Tibial nerve (tissue), 4 donors: Measurements from ENCODE around the gene QDPR. TPM values are rescaled to one million over a fixed set of nuclear protein-coding genes. Genes with fewer than 3 reads are reported as not detected.
"Not testable (repeated sequence)": the region's sequence is repeated elsewhere in the genome, so short reads cannot be mapped to it uniquely, and the experiment has no call there.

Experiments used
- DNase-seq, 2 donors: peaks; one replicate each; pipeline ENCODE4 v3.0.0-alpha.2; 2019; ENCODE audit warnings: low spot score in 2 of 2
- H3K27ac ChIP-seq, 4 donors: fragments of 200-600 bp; sonication (generic) in 3 of 4; one replicate each; pipeline ENCODE4 v1.5.1; 2017 to 2019; ENCODE audit warnings: mild to moderate bottlenecking in 1 of 4
- H3K27me3 ChIP-seq, 2 donors: fragments of 200-600 bp; sonication (generic) in 1 of 2; one replicate each; pipeline versions ENCODE4 v1.5.1 to v1.6.0; 2017 to 2019
- H3K36me3 ChIP-seq, 3 donors: fragments of 200-600 bp; sonication (generic); one replicate each; pipeline ENCODE4 v1.5.1; 2018 to 2019
- H3K4me1 ChIP-seq, 4 donors: fragments of 200-600 bp; sonication (generic) in 3 of 4; one replicate each; pipeline ENCODE4 v1.5.1; 2017 to 2019
- H3K4me3 ChIP-seq, 4 donors: fragments of 200-600 bp; sonication (generic) in 3 of 4; one replicate each; pipeline ENCODE4 v1.5.1; 2017 to 2019; ENCODE audit warnings: mild to moderate bottlenecking in 1 of 4, moderate library complexity in 1 of 4
- H3K9me3 ChIP-seq, 4 donors: fragments of 200-600 bp; sonication (generic) in 3 of 4; one replicate each; pipeline ENCODE4 v1.5.1; 2017 to 2019
- EP300 ChIP-seq, 2 donors: sonication (generic); formaldehyde crosslinking; IDR thresholded peaks; one replicate each; pipeline ENCODE4 v1.6.1; 2017; ENCODE audit warnings: antibody characterized with exemption in 2 of 2, mild to moderate bottlenecking in 1 of 2
- POLR2A ChIP-seq, 2 donors: fragments of 450-650 bp; IDR thresholded peaks; one replicate each; pipeline ENCODE4 v1.6.1; 2017; ENCODE audit warnings: antibody characterized with exemption in 2 of 2, mild to moderate bottlenecking in 2 of 2, moderate library complexity in 2 of 2
- WGBS, 2 donors: methylation state at CpG; one replicate each; pipeline ENCODE4 v1.1.5; 2018; 5-methylcytosine and 5-hydroxymethylcytosine counted together
- total RNA-seq, 4 donors: library from RNA; depleted of rRNA; stranded (reverse); fragments of >200 nt; gene quantifications; one replicate each; pipeline ENCODE4 v1.1.0, GENCODE V29; 2016
- TF ChIP-seq, protein P1 (sequence below), 5 experiments: fragments of 200-600 bp in 3 of 5; fragments of 450-650 bp in 2 of 5; sonication (generic) in 3 of 5; IDR thresholded peaks; one replicate each; pipeline ENCODE4 v1.5.1; 2016 to 2019; ENCODE audit warnings: antibody characterized with exemption in 5 of 5, mild to moderate bottlenecking in 3 of 5, moderate library complexity in 2 of 5

The QDPR gene
- total RNA-seq, 4 donors from 2014 or later: 15.9 to 53.1 (median 24.7) TPM

GRCh38 chr4:17544205-17544604 is 32.3 kb upstream of the QDPR start:
- H3K27me3 ChIP-seq: no peaks in the 10 kb centered on the region
- WGBS, 2 donors: 11 to 17% methylated on average over 6 of the region's 6 CpGs
- TF ChIP-seq, protein P1, sequence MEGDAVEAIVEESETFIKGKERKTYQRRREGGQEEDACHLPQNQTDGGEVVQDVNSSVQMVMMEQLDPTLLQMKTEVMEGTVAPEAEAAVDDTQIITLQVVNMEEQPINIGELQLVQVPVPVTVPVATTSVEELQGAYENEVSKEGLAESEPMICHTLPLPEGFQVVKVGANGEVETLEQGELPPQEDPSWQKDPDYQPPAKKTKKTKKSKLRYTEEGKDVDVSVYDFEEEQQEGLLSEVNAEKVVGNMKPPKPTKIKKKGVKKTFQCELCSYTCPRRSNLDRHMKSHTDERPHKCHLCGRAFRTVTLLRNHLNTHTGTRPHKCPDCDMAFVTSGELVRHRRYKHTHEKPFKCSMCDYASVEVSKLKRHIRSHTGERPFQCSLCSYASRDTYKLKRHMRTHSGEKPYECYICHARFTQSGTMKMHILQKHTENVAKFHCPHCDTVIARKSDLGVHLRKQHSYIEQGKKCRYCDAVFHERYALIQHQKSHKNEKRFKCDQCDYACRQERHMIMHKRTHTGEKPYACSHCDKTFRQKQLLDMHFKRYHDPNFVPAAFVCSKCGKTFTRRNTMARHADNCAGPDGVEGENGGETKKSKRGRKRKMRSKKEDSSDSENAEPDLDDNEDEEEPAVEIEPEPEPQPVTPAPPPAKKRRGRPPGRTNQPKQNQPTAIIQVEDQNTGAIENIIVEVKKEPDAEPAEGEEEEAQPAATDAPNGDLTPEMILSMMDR (IDR thresholded peaks at IDR 0.05): no peak
- TF ChIP-seq POLR2A (IDR thresholded peaks at IDR 0.05) (no peak), EP300 (IDR thresholded peaks at IDR 0.05) (no peak)

DNA sequence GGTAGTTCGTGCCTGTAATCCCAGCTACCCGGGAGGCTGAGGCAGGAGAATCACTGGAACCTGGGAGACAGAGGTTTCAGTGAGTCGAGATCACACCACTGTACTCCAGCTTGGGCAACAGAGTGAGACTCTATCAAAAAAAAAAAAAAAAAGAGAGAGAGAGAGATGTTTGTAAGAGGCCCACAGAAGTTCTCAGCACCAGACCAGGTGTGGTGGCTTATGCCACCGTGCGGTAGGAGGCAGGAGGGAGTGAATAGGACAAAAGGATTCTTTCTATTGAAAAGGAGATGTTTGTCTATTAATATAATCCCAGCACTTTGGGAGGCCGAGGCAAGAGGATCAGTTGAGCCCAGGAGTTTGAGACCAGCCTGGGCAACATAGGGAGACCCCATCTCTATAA is 25.2 kb upstream of the QDPR start:
- H3K4me1 ChIP-seq, H3K27me3 ChIP-seq, H3K9me3 ChIP-seq, DNase-seq, H3K36me3 ChIP-seq, H3K4me3 ChIP-seq, H3K27ac ChIP-seq: not testable (repeated sequence)
- 88 to 94% methylated on average over 6 of the region's 6 CpGs for WGBS, 2 donors

More at GRCh38 chr4:17544205-17544604, 32.3 kb upstream of the QDPR start:
- Histone ChIP-seq H3K4me3 (no peak overlapping the region), H3K9me3 (no peaks in the 10 kb centered on the region), H3K4me1 (peaks cover 0 to 7% (median 3%) of the 10 kb centered on the region in 4 donors), H3K36me3 (no peaks in the 10 kb centered on the region), H3K27ac (no peak overlapping the region)
- no peak for DNase-seq

GRCh38 chr4:17535906-17536305 is 24.0 kb upstream of the QDPR start:
- H3K36me3 ChIP-seq: no peaks in the 10 kb centered on the region
- H3K27me3 ChIP-seq: no peaks in the 10 kb centered on the region
- DNase-seq: no peak
- no peaks in the 10 kb centered on the region for H3K4me1 ChIP-seq
- no peak overlapping the region for H3K27ac ChIP-seq
- WGBS, 2 donors: 49 to 80% methylated on average over 3 of the region's 3 CpGs
- H3K9me3 ChIP-seq: no peaks in the 10 kb centered on the region
- H3K4me3 ChIP-seq: no peak overlapping the region
- no peak for TF ChIP-seq POLR2A (IDR thresholded peaks at IDR 0.05)
- TF ChIP-seq EP300 (IDR thresholded peaks at IDR 0.05): no peak
- TF ChIP-seq, protein P1 (IDR thresholded peaks at IDR 0.05): no peak

DNA sequence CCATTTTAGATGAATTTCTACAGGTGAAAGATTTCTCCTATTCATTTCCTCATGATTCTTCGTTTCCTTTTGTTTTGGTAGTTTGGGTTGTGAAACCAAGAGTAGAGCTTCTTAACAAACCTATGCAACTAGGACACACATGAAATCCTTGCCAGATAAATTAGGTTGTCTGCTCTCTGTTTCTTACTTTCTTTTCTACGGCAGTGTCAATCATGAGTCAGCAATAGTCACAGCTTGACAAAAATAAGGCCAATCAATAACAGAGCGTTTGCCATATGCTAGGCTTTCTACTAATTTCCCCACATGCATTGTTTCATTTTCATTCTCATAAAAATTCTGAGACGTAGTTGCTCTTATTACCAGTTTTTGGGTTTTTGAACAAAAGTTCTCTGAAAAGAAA is 23.4 kb upstream of the QDPR start:
- H3K36me3 ChIP-seq: no peaks in the 10 kb centered on the region
- H3K4me1 ChIP-seq: no peaks in the 10 kb centered on the region
- no peaks in the 10 kb centered on the region for H3K9me3 ChIP-seq
- TF ChIP-seq, protein P1 (IDR thresholded peaks at IDR 0.05): no peak
- TF ChIP-seq EP300 (IDR thresholded peaks at IDR 0.05): no peak
- no peak for TF ChIP-seq POLR2A (IDR thresholded peaks at IDR 0.05)
- WGBS, 2 donors: 89 to 90% methylated on average over 4 of the region's 4 CpGs
- H3K27ac ChIP-seq: no peak overlapping the region
- H3K4me3 ChIP-seq: no peak overlapping the region
- DNase-seq: no peak
- H3K27me3 ChIP-seq: no peaks in the 10 kb centered on the region

DNA sequence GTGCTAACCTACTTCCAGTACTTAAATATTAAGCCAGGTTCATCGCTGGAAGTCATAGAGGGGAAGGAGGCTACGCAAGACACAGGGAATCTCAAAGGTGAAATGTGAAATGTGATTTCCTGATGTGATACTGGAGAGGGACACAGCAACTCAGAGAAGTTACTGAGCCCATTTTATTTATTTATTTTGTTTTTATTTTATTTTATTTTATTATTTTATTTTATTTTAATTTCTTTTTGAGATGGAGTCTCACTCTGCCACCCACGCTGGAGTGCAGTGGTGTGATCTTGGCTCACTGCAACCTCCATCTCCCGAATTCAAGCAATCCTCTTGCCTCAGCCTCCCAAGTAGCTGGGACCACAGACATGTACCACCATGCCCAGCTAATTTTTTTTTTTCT is 22.8 kb upstream of the QDPR start:
- H3K4me3 ChIP-seq: no peak overlapping the region
- no peak for DNase-seq
- H3K9me3 ChIP-seq: no peaks in the 10 kb centered on the region
- WGBS, 2 donors: 96% methylated on average over 4 of the region's 4 CpGs
- TF ChIP-seq, protein P1 (IDR thresholded peaks at IDR 0.05): no peak
- TF ChIP-seq POLR2A (IDR thresholded peaks at IDR 0.05): no peak
- no peak for TF ChIP-seq EP300 (IDR thresholded peaks at IDR 0.05)
- no peaks in the 10 kb centered on the region for H3K36me3 ChIP-seq
- no peaks in the 10 kb centered on the region for H3K4me1 ChIP-seq
- no peaks in the 10 kb centered on the region for H3K27me3 ChIP-seq
- H3K27ac ChIP-seq: no peak overlapping the region
